Skeletal muscle cell (primary cell): ENCODE results near the gene OPCML.

Source experiments
- DNase-seq: peaks from one replicate; pipeline ENCODE4 v3.0.0-alpha.2; 2010; ENCODE audit warnings: low read depth
- H3K4me3 ChIP-seq: 2 replicates; pipeline ENCODE4 v1.5.1; 2011; ENCODE audit warnings: low read depth, mild to moderate bottlenecking, control low read depth, low read length, moderate library complexity

The OPCML gene

GRCh38 chr11:133545199-133545803, 13.0 kb upstream of the OPCML start:
- no peak for DNase-seq
- H3K4me3 ChIP-seq = no peak overlapping the region

GRCh38 chr11:133541720-133542095, 9.4 kb upstream of the OPCML start:
- no peak overlapping the region for H3K4me3 ChIP-seq
- no peak for DNase-seq

- no peak for DNase-seq
- H3K4me3 ChIP-seq = no peak overlapping the region
Measured at GRCh38 chr11:133541021-133541719, 8.9 kb upstream of the OPCML start.

GRCh38 chr11:133536198-133536597, 3.9 kb upstream of the OPCML start:
- no peak overlapping the region for H3K4me3 ChIP-seq
- no peak for DNase-seq

GRCh38 chr11:133533205-133533604, 904 bp upstream of the OPCML start:
- H3K4me3 ChIP-seq = no peak overlapping the region
- DNase-seq = no peak

- DNase-seq = no peak
- no peak overlapping the region for H3K4me3 ChIP-seq
Measured at GRCh38 chr11:133531458-133531857, 843 bp downstream of the OPCML start.

GRCh38 chr11:133530501-133530835, 1.8 kb downstream of the OPCML start:
- H3K4me3 ChIP-seq = no peak overlapping the region
- DNase-seq = no peak

- no peak for DNase-seq
Measured at GRCh38 chr11:133529807-133530500, 2.3 kb downstream of the OPCML start.

GRCh38 chr11:133526790-133527189, 5.5 kb downstream of the OPCML start:
- no peak overlapping the region for H3K4me3 ChIP-seq
- no peak for DNase-seq

More at GRCh38 chr11:133529807-133530500, 2.3 kb downstream of the OPCML start:
- no peak overlapping the region for H3K4me3 ChIP-seq

GRCh38 chr11:133525976-133526375, 6.3 kb downstream of the OPCML start:
- no peak overlapping the region for H3K4me3 ChIP-seq
- DNase-seq = no peak

- no peak for DNase-seq
- no peak overlapping the region for H3K4me3 ChIP-seq
Measured at GRCh38 chr11:133524488-133524887, 7.8 kb downstream of the OPCML start.

- H3K4me3 ChIP-seq = no peak overlapping the region
- DNase-seq = no peak
Measured at GRCh38 chr11:133522344-133522743, 10.0 kb downstream of the OPCML start.

GRCh38 chr11:133521502-133521901, 10.8 kb downstream of the OPCML start:
- DNase-seq = no peak
- H3K4me3 ChIP-seq = no peak overlapping the region

- no peak for DNase-seq
- H3K4me3 ChIP-seq = no peak overlapping the region
Measured at GRCh38 chr11:133520707-133521106, 11.6 kb downstream of the OPCML start.

- DNase-seq = no peak
- no peak overlapping the region for H3K4me3 ChIP-seq
Measured at GRCh38 chr11:133519560-133519959, 12.7 kb downstream of the OPCML start.

GRCh38 chr11:133518702-133519264, 13.5 kb downstream of the OPCML start:
- H3K4me3 ChIP-seq = no peak overlapping the region
- no peak for DNase-seq

GRCh38 chr11:133516845-133517244, 15.5 kb downstream of the OPCML start:
- DNase-seq = no peak

GRCh38 chr11:133515107-133515506, 17.2 kb downstream of the OPCML start:
- no peak for DNase-seq

More at GRCh38 chr11:133516845-133517244, 15.5 kb downstream of the OPCML start:
- H3K4me3 ChIP-seq = no peak overlapping the region

GRCh38 chr11:133509924-133510697, 22.2 kb downstream of the OPCML start:
- DNase-seq = no peak

More at GRCh38 chr11:133515107-133515506, 17.2 kb downstream of the OPCML start:
- no peak overlapping the region for H3K4me3 ChIP-seq

GRCh38 chr11:133508468-133508867, 23.8 kb downstream of the OPCML start:
- no peak overlapping the region for H3K4me3 ChIP-seq
- DNase-seq = no peak

More at GRCh38 chr11:133509924-133510697, 22.2 kb downstream of the OPCML start:
- no peak overlapping the region for H3K4me3 ChIP-seq
